Measurements from ENCODE around the gene PJVK. TPM values are rescaled to one million over a fixed set of nuclear protein-coding genes. Genes with fewer than 3 reads are reported as not detected.
A peak's percentile ranks its signal among the peaks of the same experiment; 100 is the strongest.

Gene PJVK
- total and polyA plus RNA-seq, 2 of the 13 experiments (the other 11 are each of a cell fraction or from before 2014, with no cell fraction given): 1.2 to 2.6 TPM

DNA sequence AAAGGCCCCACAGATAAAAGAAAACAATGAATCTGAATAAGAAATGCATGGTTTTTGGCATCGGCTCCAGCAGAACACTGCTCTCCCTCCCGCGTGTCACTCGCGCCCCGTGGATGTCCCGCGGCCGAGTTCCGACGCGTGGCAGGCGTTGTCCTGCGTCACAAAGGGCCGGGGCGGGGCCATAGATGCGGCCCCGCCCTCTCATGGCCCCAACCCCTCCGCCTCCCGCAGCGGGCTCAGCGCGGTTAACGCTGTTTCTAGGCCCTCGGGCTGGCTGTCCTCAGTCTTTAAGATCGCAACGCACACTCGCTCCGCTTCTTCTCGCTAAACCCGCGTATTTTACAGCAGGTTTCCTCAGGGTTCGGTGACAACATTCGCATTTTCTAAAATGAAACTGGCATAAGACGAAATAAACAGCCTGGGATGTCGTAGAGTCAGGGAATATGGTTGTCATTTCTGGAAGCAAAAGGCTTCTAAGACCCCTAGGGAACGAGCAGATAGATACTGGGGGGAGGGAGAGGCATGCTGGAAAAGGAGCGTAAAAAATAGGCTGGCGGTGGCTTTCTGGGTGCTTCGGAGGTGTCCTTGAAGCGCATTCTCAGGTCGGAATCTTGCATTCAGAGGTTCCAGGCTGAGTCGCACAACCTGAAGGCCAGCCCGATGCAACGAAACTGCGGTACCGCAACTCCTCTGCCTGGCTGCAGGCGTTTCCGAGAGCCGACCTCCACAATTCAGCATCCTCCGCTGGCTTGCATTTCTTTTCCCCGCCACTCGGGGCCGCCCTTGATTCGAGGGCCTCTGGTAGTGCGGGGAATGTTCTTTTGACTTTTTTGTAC is 27.5 kb downstream of the PJVK start, which contains the start of gene FKBP7 (continued):
- TF ChIP-seq ZBTB3 (CRISPR knock-in tag; IDR thresholded peaks at IDR 0.05; ENCODE audit: borderline replicate concordance, low read depth) (peak; percentile 67; the same call in 1 of the 2 replicates), KMT2A (CRISPR knock-in tag; IDR thresholded peaks at IDR 0.05) (peak; percentile 89), PHB2 (IDR thresholded peaks at IDR 0.05; ENCODE audit: partially characterized antibody) (no peak), TOPORS (CRISPR knock-in tag; IDR thresholded peaks at IDR 0.05) (peak; percentile 29; the same call in 1 of the 2 replicates), ZNF569 (CRISPR knock-in tag; IDR thresholded peaks at IDR 0.05; ENCODE audit: borderline replicate concordance) (no peak), NFE2L1 (CRISPR knock-in tag; IDR thresholded peaks at IDR 0.05; ENCODE audit: borderline replicate concordance) (no peak), KDM1A (CRISPR knock-in tag; IDR thresholded peaks at IDR 0.05) (peak; percentile 95), SIX4 (CRISPR knock-in tag; IDR thresholded peaks at IDR 0.05) (peak; percentile 64; the same call in 1 of the 2 replicates), POLR2A (IDR thresholded peaks at IDR 0.05; ENCODE audit: insufficient read depth in 1 of 2, low read depth in 2 of 2, low read length in 2 of 2) (peak; percentile 79 to 87), NR2C2 (CRISPR knock-in tag; IDR thresholded peaks at IDR 0.05; ENCODE audit: borderline replicate concordance) (peak; percentile 38), EEA1 (CRISPR knock-in tag; IDR thresholded peaks at IDR 0.05; ENCODE audit: borderline replicate concordance) (0 out of 2 replicates have a peak, but pooled peaks have one; percentile 59), JARID2 (CRISPR knock-in tag; IDR thresholded peaks at IDR 0.05; ENCODE audit: insufficient replicate concordance) (no peak), MBNL3 (CRISPR knock-in tag; conservative IDR thresholded peaks at IDR 0.05) (no peak), GLI4 (CRISPR knock-in tag; IDR thresholded peaks at IDR 0.05; ENCODE audit: borderline replicate concordance) (peak; percentile 89; the same call in 1 of the 2 replicates)
- TF ChIP-seq, protein P1, sequence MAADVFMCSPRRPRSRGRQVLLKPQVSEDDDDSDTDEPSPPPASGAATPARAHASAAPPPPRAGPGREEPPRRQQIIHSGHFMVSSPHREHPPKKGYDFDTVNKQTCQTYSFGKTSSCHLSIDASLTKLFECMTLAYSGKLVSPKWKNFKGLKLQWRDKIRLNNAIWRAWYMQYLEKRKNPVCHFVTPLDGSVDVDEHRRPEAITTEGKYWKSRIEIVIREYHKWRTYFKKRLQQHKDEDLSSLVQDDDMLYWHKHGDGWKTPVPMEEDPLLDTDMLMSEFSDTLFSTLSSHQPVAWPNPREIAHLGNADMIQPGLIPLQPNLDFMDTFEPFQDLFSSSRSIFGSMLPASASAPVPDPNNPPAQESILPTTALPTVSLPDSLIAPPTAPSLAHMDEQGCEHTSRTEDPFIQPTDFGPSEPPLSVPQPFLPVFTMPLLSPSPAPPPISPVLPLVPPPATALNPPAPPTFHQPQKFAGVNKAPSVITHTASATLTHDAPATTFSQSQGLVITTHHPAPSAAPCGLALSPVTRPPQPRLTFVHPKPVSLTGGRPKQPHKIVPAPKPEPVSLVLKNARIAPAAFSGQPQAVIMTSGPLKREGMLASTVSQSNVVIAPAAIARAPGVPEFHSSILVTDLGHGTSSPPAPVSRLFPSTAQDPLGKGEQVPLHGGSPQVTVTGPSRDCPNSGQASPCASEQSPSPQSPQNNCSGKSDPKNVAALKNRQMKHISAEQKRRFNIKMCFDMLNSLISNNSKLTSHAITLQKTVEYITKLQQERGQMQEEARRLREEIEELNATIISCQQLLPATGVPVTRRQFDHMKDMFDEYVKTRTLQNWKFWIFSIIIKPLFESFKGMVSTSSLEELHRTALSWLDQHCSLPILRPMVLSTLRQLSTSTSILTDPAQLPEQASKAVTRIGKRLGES (CRISPR knock-in tag; IDR thresholded peaks at IDR 0.05; ENCODE audit: borderline replicate concordance): peak; percentile 69; the same call in 1 of the 2 replicates
- TF ChIP-seq, protein P2, sequence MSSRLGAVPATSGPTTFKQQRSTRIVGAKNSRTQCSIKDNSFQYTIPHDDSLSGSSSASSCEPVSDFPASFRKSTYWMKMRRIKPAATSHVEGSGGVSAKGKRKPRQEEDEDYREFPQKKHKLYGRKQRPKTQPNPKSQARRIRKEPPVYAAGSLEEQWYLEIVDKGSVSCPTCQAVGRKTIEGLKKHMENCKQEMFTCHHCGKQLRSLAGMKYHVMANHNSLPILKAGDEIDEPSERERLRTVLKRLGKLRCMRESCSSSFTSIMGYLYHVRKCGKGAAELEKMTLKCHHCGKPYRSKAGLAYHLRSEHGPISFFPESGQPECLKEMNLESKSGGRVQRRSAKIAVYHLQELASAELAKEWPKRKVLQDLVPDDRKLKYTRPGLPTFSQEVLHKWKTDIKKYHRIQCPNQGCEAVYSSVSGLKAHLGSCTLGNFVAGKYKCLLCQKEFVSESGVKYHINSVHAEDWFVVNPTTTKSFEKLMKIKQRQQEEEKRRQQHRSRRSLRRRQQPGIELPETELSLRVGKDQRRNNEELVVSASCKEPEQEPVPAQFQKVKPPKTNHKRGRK (CRISPR knock-in tag; IDR thresholded peaks at IDR 0.05): no peak
- TF ChIP-seq, protein P3, sequence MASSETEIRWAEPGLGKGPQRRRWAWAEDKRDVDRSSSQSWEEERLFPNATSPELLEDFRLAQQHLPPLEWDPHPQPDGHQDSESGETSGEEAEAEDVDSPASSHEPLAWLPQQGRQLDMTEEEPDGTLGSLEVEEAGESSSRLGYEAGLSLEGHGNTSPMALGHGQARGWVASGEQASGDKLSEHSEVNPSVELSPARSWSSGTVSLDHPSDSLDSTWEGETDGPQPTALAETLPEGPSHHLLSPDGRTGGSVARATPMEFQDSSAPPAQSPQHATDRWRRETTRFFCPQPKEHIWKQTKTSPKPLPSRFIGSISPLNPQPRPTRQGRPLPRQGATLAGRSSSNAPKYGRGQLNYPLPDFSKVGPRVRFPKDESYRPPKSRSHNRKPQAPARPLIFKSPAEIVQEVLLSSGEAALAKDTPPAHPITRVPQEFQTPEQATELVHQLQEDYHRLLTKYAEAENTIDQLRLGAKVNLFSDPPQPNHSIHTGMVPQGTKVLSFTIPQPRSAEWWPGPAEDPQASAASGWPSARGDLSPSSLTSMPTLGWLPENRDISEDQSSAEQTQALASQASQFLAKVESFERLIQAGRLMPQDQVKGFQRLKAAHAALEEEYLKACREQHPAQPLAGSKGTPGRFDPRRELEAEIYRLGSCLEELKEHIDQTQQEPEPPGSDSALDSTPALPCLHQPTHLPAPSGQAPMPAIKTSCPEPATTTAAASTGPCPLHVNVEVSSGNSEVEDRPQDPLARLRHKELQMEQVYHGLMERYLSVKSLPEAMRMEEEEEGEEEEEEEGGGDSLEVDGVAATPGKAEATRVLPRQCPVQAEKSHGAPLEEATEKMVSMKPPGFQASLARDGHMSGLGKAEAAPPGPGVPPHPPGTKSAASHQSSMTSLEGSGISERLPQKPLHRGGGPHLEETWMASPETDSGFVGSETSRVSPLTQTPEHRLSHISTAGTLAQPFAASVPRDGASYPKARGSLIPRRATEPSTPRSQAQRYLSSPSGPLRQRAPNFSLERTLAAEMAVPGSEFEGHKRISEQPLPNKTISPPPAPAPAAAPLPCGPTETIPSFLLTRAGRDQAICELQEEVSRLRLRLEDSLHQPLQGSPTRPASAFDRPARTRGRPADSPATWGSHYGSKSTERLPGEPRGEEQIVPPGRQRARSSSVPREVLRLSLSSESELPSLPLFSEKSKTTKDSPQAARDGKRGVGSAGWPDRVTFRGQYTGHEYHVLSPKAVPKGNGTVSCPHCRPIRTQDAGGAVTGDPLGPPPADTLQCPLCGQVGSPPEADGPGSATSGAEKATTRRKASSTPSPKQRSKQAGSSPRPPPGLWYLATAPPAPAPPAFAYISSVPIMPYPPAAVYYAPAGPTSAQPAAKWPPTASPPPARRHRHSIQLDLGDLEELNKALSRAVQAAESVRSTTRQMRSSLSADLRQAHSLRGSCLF (CRISPR knock-in tag; IDR thresholded peaks at IDR 0.05; ENCODE audit: borderline replicate concordance): no peak
- TF ChIP-seq, protein P4, sequence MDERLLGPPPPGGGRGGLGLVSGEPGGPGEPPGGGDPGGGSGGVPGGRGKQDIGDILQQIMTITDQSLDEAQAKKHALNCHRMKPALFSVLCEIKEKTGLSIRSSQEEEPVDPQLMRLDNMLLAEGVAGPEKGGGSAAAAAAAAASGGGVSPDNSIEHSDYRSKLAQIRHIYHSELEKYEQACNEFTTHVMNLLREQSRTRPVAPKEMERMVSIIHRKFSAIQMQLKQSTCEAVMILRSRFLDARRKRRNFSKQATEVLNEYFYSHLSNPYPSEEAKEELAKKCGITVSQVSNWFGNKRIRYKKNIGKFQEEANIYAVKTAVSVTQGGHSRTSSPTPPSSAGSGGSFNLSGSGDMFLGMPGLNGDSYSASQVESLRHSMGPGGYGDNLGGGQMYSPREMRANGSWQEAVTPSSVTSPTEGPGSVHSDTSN (CRISPR knock-in tag; IDR thresholded peaks at IDR 0.05): no peak
